ENCODE measurements around the gene LRRC8C. TPM values are rescaled to one million over a fixed set of nuclear protein-coding genes. Genes with fewer than 3 reads are reported as not detected.
"Not testable (repeated sequence)": the region's sequence is repeated elsewhere in the genome, so short reads cannot be mapped to it uniquely, and the experiment has no call there.

The LRRC8C gene
- total RNA-seq, 1 donor from 2014 or later, result 5.5 TPM

GRCh38 chr1:89590341-89591080 is 42.4 kb upstream of the LRRC8C start:
- H3K4me3 ChIP-seq (ENCODE audit: low read depth, low read length), result no peak overlapping the region
- DNase-seq (ENCODE audit: low read depth), result peak; percentile 35
- TF ChIP-seq CTCF (IDR thresholded peaks at IDR 0.05; ENCODE audit: insufficient read depth, low read length, severe bottlenecking), result no peak
- no peak for FAIRE-seq
- H3K27me3 ChIP-seq (ENCODE audit: control insufficient read depth, insufficient read depth, low read length), result no peaks in the 10 kb centered on the region
- H3K36me3 ChIP-seq (ENCODE audit: control insufficient read depth, insufficient read depth, low read length), result no peaks in the 10 kb centered on the region

GRCh38 chr1:89592861-89593302 is 40.0 kb upstream of the LRRC8C start:
- DNase-seq (ENCODE audit: low read depth), result peak; percentile 85
- not testable (repeated sequence) for H3K36me3 ChIP-seq (ENCODE audit: control insufficient read depth, insufficient read depth, low read length); H3K27me3 ChIP-seq (ENCODE audit: control insufficient read depth, insufficient read depth, low read length); H3K4me3 ChIP-seq (ENCODE audit: low read depth, low read length); FAIRE-seq

- no peak for DNase-seq (ENCODE audit: low read depth)
- no peak for TF ChIP-seq CTCF (IDR thresholded peaks at IDR 0.05; ENCODE audit: insufficient read depth, low read length, severe bottlenecking)
Observed at GRCh38 chr1:89594096-89594740, 38.7 kb upstream of the LRRC8C start.

GRCh38 chr1:89596698-89597097 is 36.2 kb upstream of the LRRC8C start:
- H3K27me3 ChIP-seq (ENCODE audit: control insufficient read depth, insufficient read depth, low read length), result no peaks in the 10 kb centered on the region
- no peaks in the 10 kb centered on the region for H3K36me3 ChIP-seq (ENCODE audit: control insufficient read depth, insufficient read depth, low read length)
- TF ChIP-seq CTCF (IDR thresholded peaks at IDR 0.05; ENCODE audit: insufficient read depth, low read length, severe bottlenecking), result no peak
- DNase-seq (ENCODE audit: low read depth) (no peak), FAIRE-seq (no peak)
- H3K4me3 ChIP-seq (ENCODE audit: low read depth, low read length), result no peak overlapping the region

More at GRCh38 chr1:89594096-89594740, 38.7 kb upstream of the LRRC8C start:
- H3K36me3 ChIP-seq (ENCODE audit: control insufficient read depth, insufficient read depth, low read length), result no peaks in the 10 kb centered on the region
- H3K27me3 ChIP-seq (ENCODE audit: control insufficient read depth, insufficient read depth, low read length), result no peaks in the 10 kb centered on the region
- FAIRE-seq, result no peak
- H3K4me3 ChIP-seq (ENCODE audit: low read depth, low read length), result no peak overlapping the region

GRCh38 chr1:89598450-89599331 is 34.2 kb upstream of the LRRC8C start:
- Histone ChIP-seq H3K4me3 (ENCODE audit: low read depth, low read length) (no peak overlapping the region), H3K27me3 (ENCODE audit: control insufficient read depth, insufficient read depth, low read length) (no peaks in the 10 kb centered on the region), H3K36me3 (ENCODE audit: control insufficient read depth, insufficient read depth, low read length) (no peaks in the 10 kb centered on the region)
- DNase-seq (ENCODE audit: low read depth) (peak; percentile 52), FAIRE-seq (no peak)
- peak; percentile 43 for TF ChIP-seq CTCF (IDR thresholded peaks at IDR 0.05; ENCODE audit: insufficient read depth, low read length, severe bottlenecking)

GRCh38 chr1:89599332-89599630 is 33.6 kb upstream of the LRRC8C start:
- DNase-seq (ENCODE audit: low read depth) (no peak), FAIRE-seq (no peak)
- no peak for TF ChIP-seq CTCF (IDR thresholded peaks at IDR 0.05; ENCODE audit: insufficient read depth, low read length, severe bottlenecking)
- Histone ChIP-seq H3K27me3 (ENCODE audit: control insufficient read depth, insufficient read depth, low read length) (no peaks in the 10 kb centered on the region), H3K4me3 (ENCODE audit: low read depth, low read length) (no peak overlapping the region), H3K36me3 (ENCODE audit: control insufficient read depth, insufficient read depth, low read length) (no peaks in the 10 kb centered on the region)

All from bronchial epithelial cell (primary cell).